Cardiac fibroblast (primary cell): ENCODE results near the gene BRD7.
"Not testable (repeated sequence)": the region's sequence is repeated elsewhere in the genome, so short reads cannot be mapped to it uniquely, and the experiment has no call there.

Experiments
- DNase-seq, 2 donors: peaks; one replicate each; pipeline versions ENCODE4 v3.0.0 to v3.0.0-alpha.2; 2010; ENCODE audit warnings: low read depth in 2 of 2
- H3K4me3 ChIP-seq, 2 donors: replicated peaks in 1 of 2; 1 replicate in 1 of 2; 2 replicates in 1 of 2; pipeline ENCODE4 v1.5.1; 2011; ENCODE audit warnings: low read depth in 2 of 2, low read length in 2 of 2, mild to moderate bottlenecking in 2 of 2, moderate library complexity in 1 of 2
- CTCF ChIP-seq: IDR thresholded peaks from one replicate; pipeline ENCODE4 v1.5.1; 2011; ENCODE audit warnings: low read depth, mild to moderate bottlenecking, low read length, inconsistent platforms

Gene BRD7

GRCh38 chr16:50351116-50351515, 17.7 kb downstream of the BRD7 start:
- H3K4me3 ChIP-seq = no peak overlapping the region
- DNase-seq = peak in 1 of 2 donors; percentile 18
- TF ChIP-seq CTCF = no peak

- H3K4me3 ChIP-seq, DNase-seq: not testable (repeated sequence)
Measured at GRCh38 chr16:50345210-50345609, 23.6 kb downstream of the BRD7 start.

- not testable (repeated sequence) for H3K4me3 ChIP-seq, DNase-seq
Measured at GRCh38 chr16:50343566-50343965, 25.2 kb downstream of the BRD7 start.

- no peak overlapping the region for H3K4me3 ChIP-seq
- TF ChIP-seq CTCF = no peak
- DNase-seq = no peak
Measured at GRCh38 chr16:50340578-50340977, 28.2 kb downstream of the BRD7 start.

DNA sequence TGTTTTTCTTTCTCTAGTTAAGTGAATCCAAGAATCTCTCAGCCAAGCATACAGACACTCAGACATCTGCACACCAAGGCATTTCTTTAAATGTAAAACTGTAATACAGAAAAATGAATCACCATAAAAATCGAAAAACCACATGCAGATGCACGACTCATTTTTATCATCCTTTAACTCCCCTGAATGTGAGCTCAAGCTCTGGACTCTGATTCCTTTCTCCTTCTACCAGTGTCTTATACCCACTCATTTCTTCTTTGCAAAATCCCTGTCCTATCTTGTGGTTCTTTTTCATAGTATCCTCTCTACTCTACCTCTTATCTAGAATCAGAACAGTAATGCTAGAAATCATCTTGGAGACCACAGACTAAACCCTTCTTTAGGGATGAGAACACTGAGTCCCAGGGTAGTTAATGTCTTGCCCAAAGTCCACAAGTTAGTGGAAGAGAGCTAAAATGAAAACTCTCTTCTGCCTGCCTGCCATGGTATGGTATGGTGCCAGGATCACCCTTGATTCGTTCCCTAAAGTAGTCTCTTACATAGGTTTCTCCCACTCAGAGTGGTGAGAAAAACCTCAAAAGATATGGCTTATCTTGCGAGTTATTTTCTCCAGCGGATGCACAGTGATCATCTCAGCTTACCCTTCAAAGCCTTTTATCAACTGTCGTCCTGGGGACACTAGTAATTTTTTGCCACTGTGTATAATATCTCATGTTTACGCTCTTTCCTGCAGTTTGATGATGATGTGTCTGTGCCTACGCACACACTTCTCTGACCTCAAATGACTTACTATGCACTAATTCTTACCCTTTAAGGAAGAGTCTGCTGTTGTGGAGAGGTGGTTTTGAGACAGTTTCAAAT, 30.2 kb downstream of the BRD7 start:
- DNase-seq = no peak

GRCh38 chr16:50336884-50337283, 31.9 kb downstream of the BRD7 start:
- TF ChIP-seq CTCF = no peak
- no peak overlapping the region for H3K4me3 ChIP-seq
- no peak for DNase-seq

More for the DNA sequence above, 30.2 kb downstream of the BRD7 start:
- no peak for TF ChIP-seq CTCF
- no peak overlapping the region for H3K4me3 ChIP-seq

- DNase-seq = peak in 1 of 2 donors; percentile 43
- no peak overlapping the region for H3K4me3 ChIP-seq
- TF ChIP-seq CTCF = no peak
Measured at GRCh38 chr16:50335196-50335958, 33.4 kb downstream of the BRD7 start.
